ENCODE data around the gene CBX1.

- TF ChIP-seq CTCF (optimal IDR thresholded peaks at IDR 0.05 in 1 of 3, IDR thresholded peaks at IDR 0.05 in 1 of 3, conservative IDR thresholded peaks at IDR 0.05 in 1 of 3; ENCODE audit: extremely low read depth in 1 of 3, insufficient read depth in 2 of 3, low read length in 3 of 3) = no peak
- no peak for TF ChIP-seq EZH2 (IDR thresholded peaks at IDR 0.05; ENCODE audit: low read length)
Observed at GRCh38 chr17:48051283-48051682, 50.0 kb downstream of the CBX1 start.
